Prostate gland (tissue), 2 donors: ENCODE data around the gene TEX2. TPM values are rescaled to one million over a fixed set of nuclear protein-coding genes. Genes with fewer than 3 reads are reported as not detected.

ENCODE experiments used
- DNase-seq: peaks from one replicate; pipeline ENCODE4 v3.0.0-alpha.2; 2019; ENCODE audit warnings: low spot score
- H3K27ac ChIP-seq, 2 donors: fragments of 200-600 bp; sonication (generic); 2 replicates each; pipeline ENCODE4 v1.5.1; 2017 to 2019
- H3K27me3 ChIP-seq: fragments of 200-600 bp; sonication (generic); replicated peaks from 2 replicates; pipeline ENCODE4 v1.5.1; 2019; ENCODE audit not compliant: insufficient read depth
- H3K36me3 ChIP-seq, 2 donors: fragments of 200-600 bp; sonication (generic); 1 replicate in 1 of 2; 2 replicates in 1 of 2; pipeline versions ENCODE4 v1.5.1 to v1.8.1; 2017 to 2019
- H3K4me1 ChIP-seq: fragments of 200-600 bp; sonication (generic); replicated peaks from 2 replicates; pipeline ENCODE4 v1.5.1; 2019
- H3K4me3 ChIP-seq, 2 donors: fragments of 200-600 bp; sonication (generic); 2 replicates each; pipeline ENCODE4 v1.5.1; 2017 to 2019
- H3K9me3 ChIP-seq: fragments of 200-600 bp; sonication (generic); 2 replicates; pipeline ENCODE4 v1.5.1; 2017
- POLR2A ChIP-seq: fragments of 450-650 bp; IDR thresholded peaks from one replicate; pipeline ENCODE4 v1.6.1; 2016; ENCODE audit warnings: antibody characterized with exemption, mild to moderate bottlenecking
- POLR2AphosphoS5 ChIP-seq: sonication (generic); formaldehyde crosslinking; IDR thresholded peaks from one replicate; pipeline ENCODE4 v1.6.1; 2017; ENCODE audit warnings: antibody characterized with exemption
- WGBS: methylation state at CpG from one replicate; pipeline ENCODE4 v1.1.5; 2018; 5-methylcytosine and 5-hydroxymethylcytosine counted together
- intact Hi-C: fragments of 100-400 bp; cut with DNase I; formaldehyde crosslinking; loops from one replicate; pipeline ENCODE4 v1.14.2; 2022
- total RNA-seq, 2 donors: library from RNA; depleted of rRNA; stranded (reverse); fragments of >200 nt; gene quantifications; one replicate each; pipeline ENCODE4 v1.1.0, GENCODE V29; 2016
- TF ChIP-seq, protein P1 (sequence below), 4 experiments: fragments of 200-600 bp in 2 of 4; fragments of 450-650 bp in 2 of 4; sonication (generic) in 2 of 4; IDR thresholded peaks; 1 replicate in 3 of 4; 2 replicates in 1 of 4; pipeline ENCODE4 v1.5.1; 2016 to 2019; ENCODE audit warnings: antibody characterized with exemption in 4 of 4, mild to moderate bottlenecking in 2 of 4, moderate library complexity in 2 of 4

TEX2 gene
- total RNA-seq, 2 donors from 2014 or later: 31.3 to 43.8 TPM

DNA sequence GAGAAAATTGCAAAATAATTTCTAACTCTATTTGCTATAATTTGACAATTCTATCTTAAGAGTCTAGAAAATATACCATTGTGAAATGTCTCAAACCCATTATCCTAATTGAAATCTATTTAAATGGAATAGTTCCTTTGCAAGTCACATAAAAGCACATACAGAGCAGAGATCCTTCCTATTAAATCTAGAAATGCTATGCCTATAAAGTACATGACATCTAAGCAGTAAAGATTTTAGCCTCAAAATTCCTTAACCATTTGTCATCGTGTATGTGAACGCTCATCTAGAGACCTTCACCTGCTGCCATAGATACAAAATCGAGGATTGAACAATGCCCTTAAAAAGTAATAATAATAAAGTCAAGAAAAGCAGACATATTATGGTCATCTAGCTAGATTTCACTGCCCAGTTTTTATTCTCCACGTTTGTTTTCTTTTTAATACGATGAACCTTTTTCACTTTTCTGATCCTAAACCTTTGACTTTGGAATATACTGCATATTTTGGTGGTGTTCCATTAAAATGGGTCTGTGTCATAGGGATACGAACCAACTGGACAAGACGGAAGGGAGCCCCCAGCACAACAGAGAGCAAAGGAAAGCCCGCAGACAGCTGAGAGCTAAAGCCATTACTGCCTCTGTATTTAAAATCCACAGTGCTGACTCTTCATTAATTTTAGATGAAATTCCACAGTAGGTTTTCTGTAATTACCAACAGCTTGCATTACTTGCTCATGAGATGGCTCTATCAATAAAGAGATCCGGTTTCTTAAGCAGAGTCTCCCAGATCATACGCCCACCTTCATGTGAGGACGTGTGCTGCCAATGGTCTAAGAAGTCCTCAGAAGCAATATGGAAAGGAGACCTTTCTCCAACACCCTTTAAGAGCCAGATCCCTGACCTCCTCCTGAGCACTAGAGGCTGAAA, 17.6 kb downstream of the TEX2 start:
- no peak overlapping the region for H3K27ac ChIP-seq
- H3K36me3 ChIP-seq: no peaks in the 10 kb centered on the region
- no peak overlapping the region for H3K4me3 ChIP-seq
- no peaks in the 10 kb centered on the region for H3K9me3 ChIP-seq
- H3K27me3 ChIP-seq: no peaks in the 10 kb centered on the region
- 71% methylated on average over 11 of the region's 11 CpGs for WGBS
- TF ChIP-seq, protein P1, sequence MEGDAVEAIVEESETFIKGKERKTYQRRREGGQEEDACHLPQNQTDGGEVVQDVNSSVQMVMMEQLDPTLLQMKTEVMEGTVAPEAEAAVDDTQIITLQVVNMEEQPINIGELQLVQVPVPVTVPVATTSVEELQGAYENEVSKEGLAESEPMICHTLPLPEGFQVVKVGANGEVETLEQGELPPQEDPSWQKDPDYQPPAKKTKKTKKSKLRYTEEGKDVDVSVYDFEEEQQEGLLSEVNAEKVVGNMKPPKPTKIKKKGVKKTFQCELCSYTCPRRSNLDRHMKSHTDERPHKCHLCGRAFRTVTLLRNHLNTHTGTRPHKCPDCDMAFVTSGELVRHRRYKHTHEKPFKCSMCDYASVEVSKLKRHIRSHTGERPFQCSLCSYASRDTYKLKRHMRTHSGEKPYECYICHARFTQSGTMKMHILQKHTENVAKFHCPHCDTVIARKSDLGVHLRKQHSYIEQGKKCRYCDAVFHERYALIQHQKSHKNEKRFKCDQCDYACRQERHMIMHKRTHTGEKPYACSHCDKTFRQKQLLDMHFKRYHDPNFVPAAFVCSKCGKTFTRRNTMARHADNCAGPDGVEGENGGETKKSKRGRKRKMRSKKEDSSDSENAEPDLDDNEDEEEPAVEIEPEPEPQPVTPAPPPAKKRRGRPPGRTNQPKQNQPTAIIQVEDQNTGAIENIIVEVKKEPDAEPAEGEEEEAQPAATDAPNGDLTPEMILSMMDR (IDR thresholded peaks at IDR 0.05): no peak
- TF ChIP-seq POLR2A (no peak), POLR2AphosphoS5 (no peak)
- no peak for DNase-seq
- intact Hi-C loops: no loop called here
- H3K4me1 ChIP-seq: peaks cover 2% of the 10 kb centered on the region

DNA sequence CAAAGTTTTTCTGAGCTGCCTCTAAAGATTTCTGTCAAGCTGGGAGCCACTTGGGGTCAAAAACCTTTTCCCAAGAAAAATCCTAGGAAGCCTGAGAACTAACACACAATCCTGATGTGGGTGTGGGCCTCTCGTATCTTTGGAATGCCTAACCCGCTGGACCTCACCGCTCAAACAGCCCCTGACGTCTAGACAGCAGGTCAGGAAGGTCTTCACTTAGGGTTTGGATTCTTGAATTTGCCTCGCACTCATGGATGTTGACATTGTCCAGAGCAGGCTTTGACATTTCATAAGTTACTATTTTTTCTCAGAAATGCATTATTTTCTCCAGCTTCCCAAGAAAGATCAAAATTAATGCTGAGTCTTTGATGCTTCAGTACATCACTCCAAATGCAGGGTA, 18.9 kb downstream of the TEX2 start:
- H3K27ac ChIP-seq: no peak overlapping the region
- H3K36me3 ChIP-seq: no peaks in the 10 kb centered on the region
- DNase-seq: no peak
- TF ChIP-seq, protein P1 (IDR thresholded peaks at IDR 0.05): no peak
- TF ChIP-seq POLR2AphosphoS5 (no peak), POLR2A (no peak)
- H3K27me3 ChIP-seq: no peaks in the 10 kb centered on the region
- no peaks in the 10 kb centered on the region for H3K9me3 ChIP-seq
- H3K4me1 ChIP-seq: peaks cover 5% of the 10 kb centered on the region
- 88% methylated on average over 5 of the region's 5 CpGs for WGBS
- intact Hi-C loops: no loop called here
- no peak overlapping the region for H3K4me3 ChIP-seq

DNA sequence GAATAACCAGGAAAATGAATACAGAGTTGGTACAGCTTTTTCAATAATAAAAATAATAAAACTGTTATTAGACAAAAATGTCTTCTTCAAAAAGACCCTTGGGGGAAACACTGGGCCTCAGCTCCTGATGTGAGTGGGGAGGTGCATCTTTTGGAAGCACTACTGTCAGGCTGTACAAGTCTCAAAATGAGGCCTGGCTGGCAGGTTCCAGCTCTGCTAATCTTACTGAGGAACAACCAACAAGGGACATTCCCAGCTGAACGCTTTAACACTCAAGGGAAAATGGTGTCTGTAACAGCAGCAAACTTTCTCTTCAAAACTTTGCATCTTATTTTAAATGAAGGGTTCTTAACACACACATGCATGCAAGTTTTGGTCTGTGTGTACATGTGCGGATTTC, 19.7 kb downstream of the TEX2 start:
- intact Hi-C loops: no loop called here
- no peaks in the 10 kb centered on the region for H3K27me3 ChIP-seq

DNA sequence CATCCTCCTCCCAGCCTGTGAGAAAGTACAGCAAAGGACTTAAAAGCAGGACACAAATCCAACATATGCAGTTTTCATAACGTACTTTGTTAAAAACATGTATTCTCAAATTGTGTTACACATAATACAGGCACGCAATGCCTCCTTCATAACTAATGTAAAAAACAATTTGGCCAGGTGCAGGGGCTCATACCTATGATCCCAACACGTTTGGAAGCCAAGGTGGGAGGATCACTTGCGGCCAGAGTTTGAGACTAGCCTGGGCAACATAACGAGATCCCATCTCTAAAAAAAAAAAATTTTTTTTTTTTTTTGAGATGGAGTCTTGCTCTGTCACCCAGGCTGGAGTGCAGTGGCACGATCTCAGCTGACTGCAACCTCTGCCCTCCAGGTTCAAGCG, 20.4 kb downstream of the TEX2 start:
- H3K36me3 ChIP-seq: no peaks in the 10 kb centered on the region
- H3K4me3 ChIP-seq: no peak overlapping the region
- no peak for DNase-seq
- H3K9me3 ChIP-seq: no peaks in the 10 kb centered on the region
- no peak overlapping the region for H3K27ac ChIP-seq
- H3K4me1 ChIP-seq: peaks cover 5% of the 10 kb centered on the region
- intact Hi-C loops: no loop called here
- H3K27me3 ChIP-seq: no peaks in the 10 kb centered on the region
- 89% methylated on average over 7 of the region's 7 CpGs for WGBS
- TF ChIP-seq, protein P1 (IDR thresholded peaks at IDR 0.05): no peak
- TF ChIP-seq POLR2AphosphoS5 (no peak), POLR2A (no peak)

More for the DNA sequence above, 19.7 kb downstream of the TEX2 start:
- peaks cover 5% of the 10 kb centered on the region for H3K4me1 ChIP-seq
- H3K27ac ChIP-seq: no peak overlapping the region
- no peaks in the 10 kb centered on the region for H3K9me3 ChIP-seq
- no peak for DNase-seq
- 89% methylated on average over 2 of the region's 2 CpGs for WGBS
- H3K36me3 ChIP-seq: no peaks in the 10 kb centered on the region
- no peak overlapping the region for H3K4me3 ChIP-seq
- TF ChIP-seq POLR2AphosphoS5 (no peak), POLR2A (no peak)
- TF ChIP-seq, protein P1 (IDR thresholded peaks at IDR 0.05): no peak
